NB4 (cell line): ENCODE measurements around the gene ZNF630.
"Not testable (repeated sequence)": the region's sequence is repeated elsewhere in the genome, so short reads cannot be mapped to it uniquely, and the experiment has no call there.

Experiments used
- DNase-seq: peaks from one replicate; pipeline ENCODE4 v3.0.0; 2010; ENCODE audit warnings: low read depth
- H3K4me3 ChIP-seq: one replicate; pipeline ENCODE4 v1.5.1; 2011; ENCODE audit warnings: mild to moderate bottlenecking, low read depth, low read length, moderate library complexity
- MYC ChIP-seq: IDR thresholded peaks from 2 replicates; pipeline ENCODE4 v1.6.1; 2011; ENCODE audit warnings: low read depth, low read length
- POLR2A ChIP-seq: IDR thresholded peaks from 2 replicates; pipeline ENCODE4 v1.6.1; 2011; ENCODE audit warnings: mild to moderate bottlenecking; ENCODE audit not compliant: insufficient read length; ENCODE audit errors: extremely low read depth
- TF ChIP-seq, protein P1 (sequence below): IDR thresholded peaks from 2 replicates; pipeline ENCODE4 v1.6.1; 2011; ENCODE audit warnings: low read depth, low read length
- TF ChIP-seq, protein P2 (sequence below): IDR thresholded peaks from one replicate; pipeline ENCODE4 v1.5.1; 2012; ENCODE audit warnings: low read depth, low read length

The ZNF630 gene

DNA sequence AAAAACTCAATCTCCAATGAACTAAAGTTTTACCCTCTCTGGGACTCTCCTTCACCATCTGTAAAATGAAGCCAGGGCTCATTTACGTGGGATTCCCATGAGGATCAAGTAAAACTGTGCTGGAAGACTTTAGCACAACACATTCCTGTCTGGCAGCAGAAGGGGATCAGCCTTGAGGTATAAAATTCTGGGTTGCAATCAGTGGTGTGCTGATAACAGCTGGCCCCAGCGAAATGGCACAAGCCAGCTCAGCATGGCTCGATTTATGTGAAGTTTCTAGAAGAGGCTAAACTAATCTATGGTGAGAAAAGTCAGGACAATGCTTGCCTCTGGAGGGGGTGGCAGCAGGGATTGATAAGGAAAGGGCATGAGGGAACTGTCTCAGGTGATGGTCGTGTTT is 28.4 kb downstream of the ZNF630 start:
- TF ChIP-seq MYC (no peak), POLR2A (no peak)
- TF ChIP-seq, protein P1, sequence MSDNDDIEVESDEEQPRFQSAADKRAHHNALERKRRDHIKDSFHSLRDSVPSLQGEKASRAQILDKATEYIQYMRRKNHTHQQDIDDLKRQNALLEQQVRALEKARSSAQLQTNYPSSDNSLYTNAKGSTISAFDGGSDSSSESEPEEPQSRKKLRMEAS = no peak
- TF ChIP-seq, protein P2, sequence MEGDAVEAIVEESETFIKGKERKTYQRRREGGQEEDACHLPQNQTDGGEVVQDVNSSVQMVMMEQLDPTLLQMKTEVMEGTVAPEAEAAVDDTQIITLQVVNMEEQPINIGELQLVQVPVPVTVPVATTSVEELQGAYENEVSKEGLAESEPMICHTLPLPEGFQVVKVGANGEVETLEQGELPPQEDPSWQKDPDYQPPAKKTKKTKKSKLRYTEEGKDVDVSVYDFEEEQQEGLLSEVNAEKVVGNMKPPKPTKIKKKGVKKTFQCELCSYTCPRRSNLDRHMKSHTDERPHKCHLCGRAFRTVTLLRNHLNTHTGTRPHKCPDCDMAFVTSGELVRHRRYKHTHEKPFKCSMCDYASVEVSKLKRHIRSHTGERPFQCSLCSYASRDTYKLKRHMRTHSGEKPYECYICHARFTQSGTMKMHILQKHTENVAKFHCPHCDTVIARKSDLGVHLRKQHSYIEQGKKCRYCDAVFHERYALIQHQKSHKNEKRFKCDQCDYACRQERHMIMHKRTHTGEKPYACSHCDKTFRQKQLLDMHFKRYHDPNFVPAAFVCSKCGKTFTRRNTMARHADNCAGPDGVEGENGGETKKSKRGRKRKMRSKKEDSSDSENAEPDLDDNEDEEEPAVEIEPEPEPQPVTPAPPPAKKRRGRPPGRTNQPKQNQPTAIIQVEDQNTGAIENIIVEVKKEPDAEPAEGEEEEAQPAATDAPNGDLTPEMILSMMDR = no peak
- no peak overlapping the region for H3K4me3 ChIP-seq
- no peak for DNase-seq

DNA sequence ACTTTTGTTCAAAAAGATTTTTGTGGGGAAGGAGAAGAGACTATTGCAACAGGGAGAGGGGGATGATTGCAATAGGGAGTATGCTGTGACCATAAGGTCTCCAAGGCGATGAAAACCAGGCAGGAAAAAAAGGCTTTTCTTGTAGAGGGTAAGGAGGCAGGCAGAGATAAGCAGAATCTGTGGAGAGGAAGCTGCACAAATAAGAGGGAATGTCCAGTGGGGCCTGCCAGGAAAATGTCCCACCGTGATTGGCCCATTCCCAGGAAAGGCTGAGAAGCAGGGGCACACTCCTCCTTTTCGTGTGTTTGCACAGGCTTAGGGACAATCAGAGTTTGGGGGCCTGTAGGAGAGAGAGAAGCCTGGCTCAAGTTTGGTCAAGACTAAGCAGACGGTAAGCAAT is 35.5 kb downstream of the ZNF630 start:
- TF ChIP-seq, protein P2 = no peak
- TF ChIP-seq, protein P1 = no peak
- TF ChIP-seq POLR2A = no peak
- TF ChIP-seq MYC = no peak
- no peak for DNase-seq

DNA sequence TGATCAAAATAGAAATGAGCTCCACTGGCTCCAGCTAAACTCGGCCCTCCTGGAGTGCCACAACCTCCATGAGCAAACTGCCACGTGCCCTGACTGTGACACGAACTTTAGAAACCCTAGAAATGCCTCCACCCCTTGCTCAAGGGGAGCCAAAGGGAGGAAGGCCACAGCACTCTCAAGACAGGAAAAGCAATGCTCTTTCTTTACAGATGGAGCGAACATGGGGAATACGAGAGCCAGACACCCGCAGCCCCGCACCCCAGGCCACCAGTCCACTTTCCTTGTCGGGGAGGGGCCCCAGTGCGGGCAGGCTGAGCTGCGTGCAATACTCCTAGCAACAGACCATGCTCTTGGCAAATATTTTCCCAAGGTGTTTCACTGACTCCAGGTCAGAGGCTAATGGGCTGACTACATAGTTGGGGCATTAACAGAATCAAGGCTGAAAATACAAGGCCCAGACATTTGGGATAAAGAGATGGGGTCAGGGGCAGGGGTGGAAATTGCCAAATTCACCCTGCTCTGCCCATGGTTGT is 40.7 kb downstream of the ZNF630 start:
- DNase-seq, H3K4me3 ChIP-seq: not testable (repeated sequence)

More for the DNA sequence above, 35.5 kb downstream of the ZNF630 start:
- H3K4me3 ChIP-seq = no peak overlapping the region

DNA sequence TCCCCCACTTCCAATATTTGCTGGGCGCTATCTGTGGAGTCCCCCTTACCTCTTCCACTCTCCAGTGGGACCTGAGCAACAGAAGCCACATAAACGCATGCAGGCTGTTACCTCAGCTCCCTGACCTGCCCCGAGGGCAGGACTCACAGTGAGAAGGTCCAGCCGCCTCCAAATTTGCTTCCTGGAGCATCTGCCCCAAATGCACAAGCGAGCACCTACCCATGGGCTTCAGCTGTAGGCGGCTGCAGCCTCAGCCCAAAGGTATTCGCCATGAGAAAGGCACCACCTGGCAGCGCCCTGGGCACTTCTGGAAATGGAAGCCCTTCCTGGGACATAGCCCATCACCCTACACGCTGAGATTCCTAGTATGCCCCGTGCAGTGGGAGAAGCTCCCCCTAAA is 41.2 kb downstream of the ZNF630 start:
- TF ChIP-seq, protein P1 = no peak
- TF ChIP-seq MYC (no peak), POLR2A (no peak)
- TF ChIP-seq, protein P2 = no peak
- no peak for DNase-seq
- H3K4me3 ChIP-seq = no peak overlapping the region

DNA sequence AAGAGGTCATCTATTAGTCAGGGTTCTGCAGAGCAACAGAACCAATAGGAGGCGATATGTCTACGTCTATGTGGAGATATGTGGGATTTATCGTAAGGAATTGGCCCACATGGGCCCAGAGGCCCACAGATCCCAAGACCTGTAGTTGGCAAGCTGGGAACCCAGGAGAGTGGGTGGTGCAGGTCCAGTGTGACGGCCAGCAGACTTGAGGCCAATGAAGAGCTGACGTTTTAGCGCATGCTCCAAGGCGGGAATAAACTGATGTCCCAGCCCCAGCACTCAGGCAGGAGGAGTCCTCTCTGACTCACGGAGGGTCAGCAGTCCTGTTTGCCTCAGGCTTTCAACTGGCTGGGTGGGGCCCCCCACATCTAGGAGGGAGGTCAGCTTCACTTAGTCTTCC is 43.3 kb downstream of the ZNF630 start:
- DNase-seq = no peak
- no peak overlapping the region for H3K4me3 ChIP-seq
- TF ChIP-seq POLR2A = no peak
- TF ChIP-seq MYC = no peak
- TF ChIP-seq, protein P1 = no peak
- TF ChIP-seq, protein P2 = no peak

DNA sequence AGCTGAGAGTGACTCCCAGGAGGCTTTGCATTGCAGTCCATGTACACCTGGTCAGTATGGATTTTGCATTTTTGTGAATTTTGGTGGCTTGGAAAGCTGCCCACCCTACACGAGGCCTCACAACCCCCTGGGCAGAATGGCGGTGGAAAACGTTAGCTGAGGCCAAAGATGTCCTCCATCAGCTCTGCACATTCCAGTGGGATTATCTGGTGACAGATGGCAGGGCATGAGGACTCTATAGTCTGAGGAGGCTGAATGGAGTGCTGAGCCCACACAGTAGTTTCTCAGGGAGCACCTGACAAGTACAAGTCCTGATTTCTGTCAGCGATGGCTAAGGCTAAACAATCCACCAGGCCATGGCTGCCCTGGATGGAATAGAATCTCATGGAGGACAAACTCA is 43.9 kb downstream of the ZNF630 start:
- DNase-seq, H3K4me3 ChIP-seq: not testable (repeated sequence)

GRCh38 chrX:48025561-48025960 is 45.9 kb downstream of the ZNF630 start:
- no peak for TF ChIP-seq MYC
- TF ChIP-seq, protein P2 = peak; percentile 34
- DNase-seq = peak; percentile 79
- no peak overlapping the region for H3K4me3 ChIP-seq
